HG03066 (cell line): ENCODE results near the gene ZBED1.
"Not testable (repeated sequence)": the region's sequence is repeated elsewhere in the genome, so short reads cannot be mapped to it uniquely, and the experiment has no call there.

Source experiments
- ATAC-seq: cut with Tn5 transposase; IDR thresholded peaks from one replicate; pipeline ENCODE4 v1.9.1; 2021; ENCODE audit warnings: low read depth; ENCODE audit not compliant: unreplicated experiment

The ZBED1 gene

GRCh38 chrX:2500803-2501558 is at the start of gene ZBED1, which contains the start of gene DHRSX:
Gene ZBED1 (minus strand): TSS chrX:2500976. CDS start chrX:2490719, 10,257 bp downstream.
Gene DHRSX (minus strand): TSS chrX:2500976. CDS start chrX:2500925, 51 bp downstream.
- ATAC-seq: peak; percentile 41

GRCh38 chrX:2549876-2550275 is 49.1 kb upstream of the ZBED1 start:
- no peak for ATAC-seq

- ATAC-seq: no peak
These were observed 48.1 kb upstream of the ZBED1 start for GRCh38 chrX:2548711-2549423.

GRCh38 chrX:2547736-2548135 is 47.0 kb upstream of the ZBED1 start:
- no peak for ATAC-seq

- ATAC-seq: no peak
These were observed 45.7 kb upstream of the ZBED1 start for GRCh38 chrX:2546496-2546895.

- ATAC-seq: no peak
These were observed 44.4 kb upstream of the ZBED1 start for GRCh38 chrX:2545144-2545543.

- ATAC-seq: no peak
These were observed 42.2 kb upstream of the ZBED1 start for GRCh38 chrX:2542826-2543521.

GRCh38 chrX:2541603-2542002 is 40.8 kb upstream of the ZBED1 start:
- no peak for ATAC-seq

- ATAC-seq: no peak
These were observed 39.7 kb upstream of the ZBED1 start for GRCh38 chrX:2540426-2540947.

- ATAC-seq: no peak
These were observed 38.8 kb upstream of the ZBED1 start for GRCh38 chrX:2539586-2539985.

GRCh38 chrX:2538031-2538757 is 37.4 kb upstream of the ZBED1 start:
- ATAC-seq: no peak

- ATAC-seq: no peak
These were observed 36.2 kb upstream of the ZBED1 start for GRCh38 chrX:2536974-2537373.

GRCh38 chrX:2536141-2536540 is 35.4 kb upstream of the ZBED1 start:
- ATAC-seq: no peak

GRCh38 chrX:2534261-2535021 is 33.7 kb upstream of the ZBED1 start:
- not testable (repeated sequence) for ATAC-seq

- ATAC-seq: no peak
These were observed 32.6 kb upstream of the ZBED1 start for GRCh38 chrX:2533424-2533823.

- ATAC-seq: no peak
These were observed 25.6 kb upstream of the ZBED1 start for GRCh38 chrX:2526390-2526789.

GRCh38 chrX:2523911-2524310 is 23.1 kb upstream of the ZBED1 start:
- ATAC-seq: no peak

GRCh38 chrX:2521927-2522386 is 21.2 kb upstream of the ZBED1 start:
- ATAC-seq: peak; percentile 47

- ATAC-seq: peak; percentile 72
These were observed 20.5 kb upstream of the ZBED1 start for GRCh38 chrX:2521092-2521926.
